Hematopoietic multipotent progenitor cell treated with erythropoietin and hydrocortisone succinate and interleukin-3 and kit ligand, for 8 days (in vitro differentiated cells): Measurements from ENCODE around the gene FNDC1.
A peak's percentile ranks its signal among the peaks of the same experiment; 100 is the strongest.

Source experiments
- DNase-seq: peaks from one replicate; pipeline ENCODE4 v3.0.0-alpha.2; 2015

FNDC1 gene

GRCh38 chr6:159163901-159164370, 5.3 kb upstream of the FNDC1 start:
- DNase-seq, result no peak

- DNase-seq, result no peak
Observed at GRCh38 chr6:159168536-159169192, 536 bp upstream of the FNDC1 start.

- DNase-seq, result no peak
Observed at GRCh38 chr6:159169557-159170332, 545 bp downstream of the FNDC1 start.

GRCh38 chr6:159170333-159170672, 1.1 kb downstream of the FNDC1 start:
- no peak for DNase-seq

- no peak for DNase-seq
Observed at GRCh38 chr6:159170999-159171712, 2.0 kb downstream of the FNDC1 start.

GRCh38 chr6:159172091-159172491, 2.9 kb downstream of the FNDC1 start:
- no peak for DNase-seq

GRCh38 chr6:159174263-159174969, 5.2 kb downstream of the FNDC1 start:
- DNase-seq, result peak; percentile 81

GRCh38 chr6:159176913-159177312, 7.7 kb downstream of the FNDC1 start:
- DNase-seq, result no peak

- DNase-seq, result no peak
Observed at GRCh38 chr6:159178847-159179246, 9.6 kb downstream of the FNDC1 start.

GRCh38 chr6:159180001-159180400, 10.8 kb downstream of the FNDC1 start:
- DNase-seq, result no peak

GRCh38 chr6:159181914-159182313, 12.7 kb downstream of the FNDC1 start:
- DNase-seq, result no peak

- no peak for DNase-seq
Observed at GRCh38 chr6:159184559-159184958, 15.4 kb downstream of the FNDC1 start.

- DNase-seq, result no peak
Observed at GRCh38 chr6:159190460-159190859, 21.3 kb downstream of the FNDC1 start.

- no peak for DNase-seq
Observed at GRCh38 chr6:159193923-159194322, 24.7 kb downstream of the FNDC1 start.

- DNase-seq, result no peak
Observed at GRCh38 chr6:159194421-159194820, 25.2 kb downstream of the FNDC1 start.

GRCh38 chr6:159196430-159196975, 27.3 kb downstream of the FNDC1 start:
- DNase-seq, result no peak

GRCh38 chr6:159197251-159197650, 28.1 kb downstream of the FNDC1 start:
- DNase-seq, result no peak

- DNase-seq, result no peak
Observed at GRCh38 chr6:159201336-159201735, 32.1 kb downstream of the FNDC1 start.

- DNase-seq, result no peak
Observed at GRCh38 chr6:159203304-159204005, 34.3 kb downstream of the FNDC1 start.

- no peak for DNase-seq
Observed at GRCh38 chr6:159204605-159205004, 35.4 kb downstream of the FNDC1 start.

GRCh38 chr6:159212028-159212427, 42.8 kb downstream of the FNDC1 start:
- no peak for DNase-seq
